Left ventricle myocardium inferior (tissue), 1 donor: ENCODE data around the gene SCMH1. TPM values are rescaled to one million over a fixed set of nuclear protein-coding genes. Genes with fewer than 3 reads are reported as not detected.

ENCODE experiments used
- DNase-seq: peaks from one replicate; pipeline ENCODE4 v3.0.0-alpha.2; 2020
- H3K27ac ChIP-seq: fragments of 200-600 bp; replicated peaks from 2 replicates; pipeline ENCODE4 v1.8.0; 2021
- H3K27me3 ChIP-seq: fragments of 200-600 bp; 2 replicates; pipeline ENCODE4 v1.8.0; 2021; ENCODE audit warnings: low read depth
- H3K36me3 ChIP-seq: fragments of 200-600 bp; 2 replicates; pipeline ENCODE4 v1.8.0; 2021
- H3K4me1 ChIP-seq: fragments of 200-600 bp; 2 replicates; pipeline ENCODE4 v1.8.0; 2021
- H3K4me3 ChIP-seq: fragments of 200-600 bp; 2 replicates; pipeline ENCODE4 v1.8.0; 2021; ENCODE audit warnings: mild to moderate bottlenecking, moderate library complexity
- H3K9me3 ChIP-seq: fragments of 200-600 bp; replicated peaks from 2 replicates; pipeline ENCODE4 v1.8.0; 2021
- intact Hi-C: fragments of 100-400 bp; cut with micrococcal nuclease; formaldehyde crosslinking; loops from one replicate; pipeline ENCODE4 v1.11.0; 2022
- total RNA-seq: library from RNA; stranded (reverse); fragmentation: NEBNext Ultra II Directional; extraction: Animal tissue kit (Norgen Biotek cat#: 25700); gene quantifications from one replicate; pipeline ENCODE4 v1.2.1, GENCODE V29; 2021
- TF ChIP-seq, protein P1 (sequence below): fragments of 200-600 bp; IDR thresholded peaks from 2 replicates; pipeline ENCODE4 v1.8.0; 2021; ENCODE audit warnings: antibody characterized with exemption, mild to moderate bottlenecking, borderline replicate concordance
- donor health status: DM: no; HTN: yes; CAD: no; lungs with severe emphysema.

SCMH1 gene
- total RNA-seq, 1 donor from 2014 or later: 48.1 TPM

DNA sequence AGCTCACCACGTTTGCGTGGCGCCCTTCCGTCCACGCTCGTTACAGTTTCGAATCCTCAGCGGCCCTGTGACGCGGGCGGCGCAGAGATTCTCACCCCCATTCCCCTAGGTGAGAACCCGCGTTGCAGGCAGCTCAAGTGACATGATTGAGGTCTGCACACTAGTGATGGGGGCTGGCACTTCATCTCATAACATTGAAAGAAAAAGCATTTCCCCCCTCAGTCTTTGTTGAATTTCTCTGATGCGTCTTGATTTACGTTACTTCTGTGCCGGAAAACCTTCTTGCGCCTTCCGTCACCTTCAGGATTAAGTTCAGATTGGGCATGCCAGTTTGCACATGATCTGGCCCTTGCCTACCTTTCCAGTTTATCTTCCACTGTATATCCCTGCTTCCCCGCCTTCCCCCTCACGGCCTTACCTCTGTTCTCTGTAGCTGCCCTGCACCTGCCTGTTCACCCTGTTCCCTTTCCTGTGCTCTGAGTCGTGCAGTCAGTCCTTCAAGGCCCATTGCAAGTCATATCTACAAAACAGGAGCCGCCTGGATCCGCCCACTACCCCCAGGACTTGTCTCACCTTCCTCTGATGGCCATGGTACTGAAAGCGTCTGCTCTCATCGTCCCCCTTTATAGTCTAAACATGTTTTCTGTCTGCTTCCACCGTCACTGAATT lies 261.5 kb downstream of the SCMH1 start:
- Histone ChIP-seq H3K4me1 (peaks cover 36% of the 10 kb centered on the region), H3K4me3 (peak overlapping the region; percentile 79), H3K27me3 (no peaks in the 10 kb centered on the region), H3K27ac (peak overlapping the region; percentile 98), H3K9me3 (no peaks in the 10 kb centered on the region), H3K36me3 (peaks cover 21% of the 10 kb centered on the region)
- TF ChIP-seq, protein P1, sequence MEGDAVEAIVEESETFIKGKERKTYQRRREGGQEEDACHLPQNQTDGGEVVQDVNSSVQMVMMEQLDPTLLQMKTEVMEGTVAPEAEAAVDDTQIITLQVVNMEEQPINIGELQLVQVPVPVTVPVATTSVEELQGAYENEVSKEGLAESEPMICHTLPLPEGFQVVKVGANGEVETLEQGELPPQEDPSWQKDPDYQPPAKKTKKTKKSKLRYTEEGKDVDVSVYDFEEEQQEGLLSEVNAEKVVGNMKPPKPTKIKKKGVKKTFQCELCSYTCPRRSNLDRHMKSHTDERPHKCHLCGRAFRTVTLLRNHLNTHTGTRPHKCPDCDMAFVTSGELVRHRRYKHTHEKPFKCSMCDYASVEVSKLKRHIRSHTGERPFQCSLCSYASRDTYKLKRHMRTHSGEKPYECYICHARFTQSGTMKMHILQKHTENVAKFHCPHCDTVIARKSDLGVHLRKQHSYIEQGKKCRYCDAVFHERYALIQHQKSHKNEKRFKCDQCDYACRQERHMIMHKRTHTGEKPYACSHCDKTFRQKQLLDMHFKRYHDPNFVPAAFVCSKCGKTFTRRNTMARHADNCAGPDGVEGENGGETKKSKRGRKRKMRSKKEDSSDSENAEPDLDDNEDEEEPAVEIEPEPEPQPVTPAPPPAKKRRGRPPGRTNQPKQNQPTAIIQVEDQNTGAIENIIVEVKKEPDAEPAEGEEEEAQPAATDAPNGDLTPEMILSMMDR: no peak
- DNase-seq: peak; percentile 25
- intact Hi-C loops: no loop called here

DNA sequence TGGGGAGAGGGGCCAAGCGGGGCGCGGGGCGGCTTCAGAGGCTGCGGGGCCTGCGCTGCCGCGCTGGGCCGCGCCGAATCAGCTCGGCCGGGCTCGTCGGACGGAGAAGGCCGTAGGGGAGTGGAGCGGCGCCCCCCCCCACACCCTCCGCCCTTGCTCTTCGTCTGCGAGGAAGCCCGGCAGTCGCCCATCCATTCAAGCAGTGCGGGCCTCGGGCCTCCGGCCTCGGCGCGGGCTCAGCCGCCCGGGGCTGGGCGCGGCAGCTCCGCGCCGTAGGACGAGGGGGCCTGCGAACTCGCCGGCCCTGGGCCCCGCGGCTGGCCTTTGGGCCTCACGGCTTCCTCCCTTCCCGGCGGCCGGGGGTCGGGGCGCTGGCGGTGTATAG lies 262.0 kb downstream of the SCMH1 start:
- H3K4me3 ChIP-seq: peak overlapping the region; percentile 79
- TF ChIP-seq, protein P1: no peak
- H3K36me3 ChIP-seq: peaks cover 17% of the 10 kb centered on the region
- H3K27me3 ChIP-seq: no peaks in the 10 kb centered on the region
- H3K27ac ChIP-seq: peak overlapping the region; percentile 98
- H3K4me1 ChIP-seq: peaks cover 31% of the 10 kb centered on the region
- intact Hi-C loops: no loop called here
- H3K9me3 ChIP-seq: no peaks in the 10 kb centered on the region
- no peak for DNase-seq

DNA sequence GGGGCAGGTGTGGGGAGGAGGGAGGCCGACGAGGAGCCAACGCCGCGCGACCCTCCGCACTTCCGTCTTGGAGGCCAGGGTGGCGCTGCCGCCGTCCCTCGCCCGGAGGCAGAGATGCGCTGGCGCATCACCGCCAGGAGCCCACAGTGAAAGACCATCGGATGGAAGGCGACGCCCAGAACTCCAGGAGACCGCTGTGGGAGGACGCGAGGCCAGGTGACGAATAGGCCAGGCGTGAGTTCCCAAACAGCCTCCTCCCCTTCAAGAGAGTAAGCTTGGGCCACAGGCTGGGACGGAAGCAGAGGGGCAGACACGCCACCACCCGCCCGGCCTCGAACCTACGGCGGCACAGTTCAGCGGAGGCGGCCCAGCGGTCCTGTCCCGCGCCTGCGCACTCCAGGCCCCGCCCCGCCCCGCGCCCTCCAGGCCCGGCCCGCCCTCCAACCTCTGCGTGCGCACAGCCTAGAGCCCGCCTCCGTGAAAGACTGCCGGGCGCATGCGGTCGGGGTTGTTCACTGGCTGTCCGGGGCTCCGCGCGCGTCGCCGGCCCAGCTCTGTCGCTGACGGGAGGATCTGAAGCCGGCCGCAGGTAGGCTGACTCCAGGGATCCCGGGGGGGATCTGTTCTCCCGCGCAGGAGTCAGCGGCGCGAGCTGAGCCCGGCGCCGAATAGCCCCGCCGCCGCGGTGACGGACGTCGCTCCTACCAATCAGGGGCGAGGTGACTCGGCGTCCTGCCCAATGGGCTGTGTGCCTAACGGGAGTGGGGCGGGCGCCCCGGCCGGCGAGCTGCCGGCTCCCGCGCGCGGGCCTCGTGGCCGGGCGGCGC lies 262.7 kb downstream of the SCMH1 start, which contains the start of gene CTPS1:
Gene CTPS1, plus strand, starts transcription at position 456 of the 827 bp plus-strand sequence. CDS start 3,595 bp downstream, outside the sequence.
- peaks cover 29% of the 10 kb centered on the region for H3K4me1 ChIP-seq
- intact Hi-C loops: no loop called here
- TF ChIP-seq, protein P1: no peak

DNA sequence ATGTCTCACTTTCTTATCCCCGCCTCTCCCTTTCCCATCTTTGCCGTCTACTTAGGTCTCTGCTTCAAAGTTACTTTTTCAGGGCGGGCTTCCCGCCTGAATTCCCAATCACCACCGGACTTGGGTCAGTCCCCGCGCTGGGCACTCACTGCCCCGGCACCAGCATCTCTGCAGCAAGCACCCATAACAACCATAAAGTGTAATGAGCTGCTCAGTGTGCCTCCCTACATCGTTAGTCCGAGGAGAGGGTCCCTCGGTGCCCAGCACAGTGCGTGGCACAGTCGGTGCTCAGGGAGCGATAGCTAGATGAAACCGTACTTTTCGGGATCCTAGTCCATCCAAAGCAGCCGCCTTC lies 263.2 kb downstream of the SCMH1 start:
- Histone ChIP-seq H3K4me1 (peaks cover 29% of the 10 kb centered on the region), H3K4me3 (peak overlapping the region; percentile 79), H3K36me3 (peaks cover 5% of the 10 kb centered on the region), H3K27me3 (no peaks in the 10 kb centered on the region), H3K27ac (peak overlapping the region; percentile 98), H3K9me3 (no peaks in the 10 kb centered on the region)
- intact Hi-C loops: no loop called here
- TF ChIP-seq, protein P1: no peak
- no peak for DNase-seq

More for the DNA sequence above, 262.7 kb downstream of the SCMH1 start, which contains the start of gene CTPS1:
- Histone ChIP-seq H3K36me3 (peaks cover 11% of the 10 kb centered on the region), H3K27me3 (no peaks in the 10 kb centered on the region), H3K27ac (peak within 1 kb of the TSS; percentile 98), H3K4me3 (peak within 1 kb of the TSS; percentile 79), H3K9me3 (no peaks in the 10 kb centered on the region)
- DNase-seq: peak; percentile 96

DNA sequence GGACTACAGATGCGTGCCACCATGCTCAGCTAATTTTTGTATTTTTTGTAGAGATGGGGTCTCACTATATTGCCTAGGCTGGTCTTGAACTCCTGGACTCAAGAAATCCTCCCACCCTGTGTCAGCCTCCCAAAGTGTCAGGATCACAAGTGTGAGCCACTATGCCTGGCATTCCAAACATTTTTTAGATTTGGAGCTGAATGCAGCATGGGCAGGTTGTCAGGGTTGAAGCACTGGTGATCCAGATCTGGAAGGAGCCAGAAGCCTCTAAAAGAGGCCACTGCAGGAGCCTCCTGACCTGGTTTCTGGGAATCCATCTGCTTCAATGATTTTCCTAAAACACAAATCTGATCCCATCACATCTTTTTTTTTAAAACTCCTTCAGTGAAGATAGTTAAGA lies 264.4 kb downstream of the SCMH1 start:
- Histone ChIP-seq H3K9me3 (no peaks in the 10 kb centered on the region), H3K36me3 (no peaks in the 10 kb centered on the region), H3K4me3 (no peak overlapping the region), H3K4me1 (peaks cover 29% of the 10 kb centered on the region), H3K27ac (no peak overlapping the region), H3K27me3 (no peaks in the 10 kb centered on the region)
- TF ChIP-seq, protein P1: no peak
- no peak for DNase-seq
- intact Hi-C loops: no loop called here

Other genes with a start within 250 kb of the SCMH1 start
- gene SLFNL1, start 220.6 kb downstream of the SCMH1 start, total RNA-seq: 0.16 TPM
- 2.1 TPM for gene FOXO6, start 119.1 kb upstream of the SCMH1 start, total RNA-seq
- 0.47 TPM for gene EDN2, start 242.4 kb upstream of the SCMH1 start, total RNA-seq